Tibial nerve (tissue), 4 donors: ENCODE measurements around the gene PRKCE. TPM values are rescaled to one million over a fixed set of nuclear protein-coding genes. Genes with fewer than 3 reads are reported as not detected.

Source experiments
- DNase-seq, 2 donors: peaks; one replicate each; pipeline ENCODE4 v3.0.0-alpha.2; 2019; ENCODE audit warnings: low spot score in 2 of 2
- H3K27ac ChIP-seq, 4 donors: fragments of 200-600 bp; sonication (generic) in 3 of 4; one replicate each; pipeline ENCODE4 v1.5.1; 2017 to 2019; ENCODE audit warnings: mild to moderate bottlenecking in 1 of 4
- H3K27me3 ChIP-seq, 2 donors: fragments of 200-600 bp; sonication (generic) in 1 of 2; one replicate each; pipeline versions ENCODE4 v1.5.1 to v1.6.0; 2017 to 2019
- H3K36me3 ChIP-seq, 3 donors: fragments of 200-600 bp; sonication (generic); one replicate each; pipeline ENCODE4 v1.5.1; 2018 to 2019
- H3K4me1 ChIP-seq, 4 donors: fragments of 200-600 bp; sonication (generic) in 3 of 4; one replicate each; pipeline ENCODE4 v1.5.1; 2017 to 2019
- H3K4me3 ChIP-seq, 4 donors: fragments of 200-600 bp; sonication (generic) in 3 of 4; one replicate each; pipeline ENCODE4 v1.5.1; 2017 to 2019; ENCODE audit warnings: mild to moderate bottlenecking in 1 of 4, moderate library complexity in 1 of 4
- H3K9me3 ChIP-seq, 4 donors: fragments of 200-600 bp; sonication (generic) in 3 of 4; one replicate each; pipeline ENCODE4 v1.5.1; 2017 to 2019
- EP300 ChIP-seq, 2 donors: sonication (generic); formaldehyde crosslinking; IDR thresholded peaks; one replicate each; pipeline ENCODE4 v1.6.1; 2017; ENCODE audit warnings: antibody characterized with exemption in 2 of 2, mild to moderate bottlenecking in 1 of 2
- POLR2A ChIP-seq, 2 donors: fragments of 450-650 bp; IDR thresholded peaks; one replicate each; pipeline ENCODE4 v1.6.1; 2017; ENCODE audit warnings: antibody characterized with exemption in 2 of 2, mild to moderate bottlenecking in 2 of 2, moderate library complexity in 2 of 2
- WGBS, 2 donors: methylation state at CpG; one replicate each; pipeline ENCODE4 v1.1.5; 2018; 5-methylcytosine and 5-hydroxymethylcytosine counted together
- total RNA-seq, 4 donors: library from RNA; depleted of rRNA; stranded (reverse); fragments of >200 nt; gene quantifications; one replicate each; pipeline ENCODE4 v1.1.0, GENCODE V29; 2016
- TF ChIP-seq, protein P1 (sequence below), 5 experiments: fragments of 200-600 bp in 3 of 5; fragments of 450-650 bp in 2 of 5; sonication (generic) in 3 of 5; IDR thresholded peaks; one replicate each; pipeline ENCODE4 v1.5.1; 2016 to 2019; ENCODE audit warnings: antibody characterized with exemption in 5 of 5, mild to moderate bottlenecking in 3 of 5, moderate library complexity in 2 of 5

Gene PRKCE
- total RNA-seq, 4 donors from 2014 or later, result 14.4 to 22.4 (median 17.9) TPM

DNA sequence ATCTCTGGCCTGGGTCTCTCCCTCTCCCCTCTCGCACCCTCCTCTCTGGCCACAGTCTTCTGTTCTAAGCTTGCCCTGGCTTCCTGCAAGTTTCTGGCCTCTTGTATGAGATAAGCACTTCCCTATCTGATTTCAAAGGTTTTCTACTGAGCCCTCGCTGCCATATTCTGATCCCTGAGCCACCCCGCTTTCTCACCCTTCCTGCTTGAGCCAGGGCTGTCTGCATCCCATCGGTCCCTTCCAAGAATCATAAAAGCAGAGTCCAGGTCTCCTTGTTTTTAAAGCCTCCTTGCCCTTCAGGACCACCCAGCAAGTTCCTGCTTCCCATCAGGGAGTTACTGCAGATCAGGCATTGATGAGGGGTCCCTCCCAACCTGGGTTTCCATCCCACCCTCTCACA is 110.2 kb downstream of the PRKCE start:
- WGBS, 2 donors, result 83 to 85% methylated on average over 4 of the region's 4 CpGs
- H3K9me3 ChIP-seq, result no peaks in the 10 kb centered on the region
- TF ChIP-seq EP300 (IDR thresholded peaks at IDR 0.05), result no peak
- no peak for TF ChIP-seq POLR2A (IDR thresholded peaks at IDR 0.05)
- TF ChIP-seq, protein P1, sequence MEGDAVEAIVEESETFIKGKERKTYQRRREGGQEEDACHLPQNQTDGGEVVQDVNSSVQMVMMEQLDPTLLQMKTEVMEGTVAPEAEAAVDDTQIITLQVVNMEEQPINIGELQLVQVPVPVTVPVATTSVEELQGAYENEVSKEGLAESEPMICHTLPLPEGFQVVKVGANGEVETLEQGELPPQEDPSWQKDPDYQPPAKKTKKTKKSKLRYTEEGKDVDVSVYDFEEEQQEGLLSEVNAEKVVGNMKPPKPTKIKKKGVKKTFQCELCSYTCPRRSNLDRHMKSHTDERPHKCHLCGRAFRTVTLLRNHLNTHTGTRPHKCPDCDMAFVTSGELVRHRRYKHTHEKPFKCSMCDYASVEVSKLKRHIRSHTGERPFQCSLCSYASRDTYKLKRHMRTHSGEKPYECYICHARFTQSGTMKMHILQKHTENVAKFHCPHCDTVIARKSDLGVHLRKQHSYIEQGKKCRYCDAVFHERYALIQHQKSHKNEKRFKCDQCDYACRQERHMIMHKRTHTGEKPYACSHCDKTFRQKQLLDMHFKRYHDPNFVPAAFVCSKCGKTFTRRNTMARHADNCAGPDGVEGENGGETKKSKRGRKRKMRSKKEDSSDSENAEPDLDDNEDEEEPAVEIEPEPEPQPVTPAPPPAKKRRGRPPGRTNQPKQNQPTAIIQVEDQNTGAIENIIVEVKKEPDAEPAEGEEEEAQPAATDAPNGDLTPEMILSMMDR (IDR thresholded peaks at IDR 0.05), result no peak
- H3K36me3 ChIP-seq, result no peaks in the 10 kb centered on the region
- H3K27me3 ChIP-seq, result no peaks in the 10 kb centered on the region
- DNase-seq, result no peak
- peaks cover 0 to 26% (median 9%) of the 10 kb centered on the region in 4 donors for H3K4me1 ChIP-seq
- no peak overlapping the region for H3K27ac ChIP-seq
- no peak overlapping the region for H3K4me3 ChIP-seq

DNA sequence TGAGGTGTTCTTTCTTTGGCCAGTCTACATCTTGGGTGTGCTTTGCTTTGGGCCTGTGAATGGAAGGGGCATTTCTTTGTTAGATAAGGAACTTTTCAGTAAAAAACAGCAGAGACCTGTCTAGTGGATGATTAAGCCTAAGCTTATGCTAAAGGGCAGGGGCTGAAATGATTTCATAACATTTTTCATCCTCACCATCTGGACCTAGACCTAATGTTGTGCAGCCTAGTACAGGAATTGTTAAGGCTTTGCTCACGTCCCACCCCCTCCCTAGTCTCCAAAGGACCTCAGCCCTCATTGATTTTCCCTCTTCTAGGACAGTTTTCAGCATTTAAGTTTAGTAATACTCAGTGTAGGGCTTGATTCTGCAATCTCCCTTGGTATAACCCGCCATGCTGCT is 111.8 kb downstream of the PRKCE start:
- 79 to 81% methylated on average over 2 of the region's 2 CpGs for WGBS, 2 donors
- no peak for DNase-seq
- no peak overlapping the region for H3K27ac ChIP-seq

DNA sequence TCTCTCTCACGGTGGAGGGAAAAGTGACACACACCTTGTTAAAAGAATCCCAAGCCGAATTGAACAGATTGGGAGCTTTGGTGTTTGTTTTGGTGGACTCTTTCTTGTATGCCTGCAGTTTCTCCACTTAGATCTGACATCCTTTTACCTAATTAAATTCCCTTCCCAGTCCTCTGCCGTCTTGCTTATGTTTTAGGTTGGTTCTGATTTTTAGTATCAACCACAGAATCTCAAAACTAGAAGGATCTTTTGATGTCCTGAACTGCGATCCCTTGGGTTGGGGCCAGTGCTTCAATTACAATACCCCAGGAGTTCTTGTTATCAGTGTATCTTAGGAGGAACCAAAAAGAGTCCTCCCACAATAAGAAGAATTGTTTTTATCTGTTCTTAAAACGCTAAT is 112.3 kb downstream of the PRKCE start:
- no peak for DNase-seq
- 69 to 90% methylated on average over 5 of the region's 5 CpGs for WGBS, 2 donors
- H3K4me1 ChIP-seq, result peaks cover 0 to 27% (median 9%) of the 10 kb centered on the region in 4 donors
- H3K36me3 ChIP-seq, result no peaks in the 10 kb centered on the region
- H3K4me3 ChIP-seq, result no peak overlapping the region
- H3K27me3 ChIP-seq, result no peaks in the 10 kb centered on the region
- H3K27ac ChIP-seq, result no peak overlapping the region
- TF ChIP-seq, protein P1 (IDR thresholded peaks at IDR 0.05), result no peak
- TF ChIP-seq POLR2A (IDR thresholded peaks at IDR 0.05) (no peak), EP300 (IDR thresholded peaks at IDR 0.05) (no peak)
- no peaks in the 10 kb centered on the region for H3K9me3 ChIP-seq

More for the DNA sequence above, 111.8 kb downstream of the PRKCE start:
- peaks cover 0 to 26% (median 9%) of the 10 kb centered on the region in 4 donors for H3K4me1 ChIP-seq
- H3K9me3 ChIP-seq, result no peaks in the 10 kb centered on the region
- H3K27me3 ChIP-seq, result no peaks in the 10 kb centered on the region
- H3K4me3 ChIP-seq, result no peak overlapping the region
- TF ChIP-seq, protein P1 (IDR thresholded peaks at IDR 0.05), result no peak
- TF ChIP-seq EP300 (IDR thresholded peaks at IDR 0.05), result no peak
- TF ChIP-seq POLR2A (IDR thresholded peaks at IDR 0.05), result no peak
- H3K36me3 ChIP-seq, result no peaks in the 10 kb centered on the region

DNA sequence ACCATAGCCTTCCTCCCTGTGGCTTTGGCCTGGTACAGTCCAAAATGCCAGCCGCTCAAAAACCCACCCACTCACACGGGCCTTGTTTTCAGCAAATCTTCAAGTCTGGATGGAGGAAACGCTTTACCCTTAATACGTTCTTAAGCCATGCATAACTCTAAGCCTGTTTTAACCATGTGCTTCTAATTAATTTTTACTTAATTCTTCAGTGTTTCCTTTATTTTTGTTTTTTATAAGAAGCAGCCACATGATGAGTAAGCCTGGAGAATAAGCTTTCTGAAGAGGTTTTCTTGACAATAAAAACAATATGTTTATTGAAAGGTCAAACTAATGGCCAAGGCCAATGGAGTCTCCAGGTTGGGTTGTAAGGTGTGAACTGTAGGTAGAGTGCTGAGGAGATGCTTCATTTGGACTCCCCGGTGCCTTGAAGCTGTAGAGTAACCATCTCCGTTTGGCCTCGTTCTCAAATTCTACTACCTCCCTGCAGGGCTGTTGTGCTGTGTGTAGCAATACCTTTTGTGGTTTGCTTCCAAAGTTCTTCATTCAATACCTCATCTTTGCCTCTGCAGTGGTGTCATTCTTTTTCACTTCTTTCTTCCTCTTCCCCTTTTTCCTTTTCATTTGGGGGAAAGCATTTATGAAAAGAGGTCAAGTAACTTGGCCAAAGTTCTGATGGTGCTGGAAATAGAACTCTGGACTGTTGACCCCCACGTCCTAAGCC is 113.7 kb downstream of the PRKCE start:
- peaks cover 0 to 32% (median 10%) of the 10 kb centered on the region in 4 donors for H3K4me1 ChIP-seq
- no peak for DNase-seq

More for the DNA sequence above, 113.7 kb downstream of the PRKCE start:
- 58 to 62% methylated on average over 8 of the region's 8 CpGs for WGBS, 2 donors
- Histone ChIP-seq H3K27me3 (no peaks in the 10 kb centered on the region), H3K27ac (peak overlapping the region in 1 of 4 donors; percentile 11), H3K36me3 (no peaks in the 10 kb centered on the region), H3K9me3 (no peaks in the 10 kb centered on the region), H3K4me3 (no peak overlapping the region)
- TF ChIP-seq, protein P1 (IDR thresholded peaks at IDR 0.05), result no peak
- no peak for TF ChIP-seq EP300 (IDR thresholded peaks at IDR 0.05)
- no peak for TF ChIP-seq POLR2A (IDR thresholded peaks at IDR 0.05)
